ENCODE data around the gene COL6A5. TPM values are rescaled to one million over a fixed set of nuclear protein-coding genes. Genes with fewer than 3 reads are reported as not detected.

Gene COL6A5
- total RNA-seq, 1 experiment from 2014 or later: not detected

- ChIA-PET CTCF (no interaction called here), POLR2A (ENCODE audit: unreplicated experiment) (no interaction called here)
- Histone ChIP-seq H3K4me2 (ENCODE audit: low read length) (no peak overlapping the region), H3K4me1 (ENCODE audit: insufficient read depth, low read length) (no peaks in the 10 kb centered on the region), H3K9me3 (ENCODE audit: low read length) (no peaks in the 10 kb centered on the region), H3K27ac (ENCODE audit: low read length) (no peak overlapping the region), H3F3A (ENCODE audit: low read length, unreplicated experiment) (no peaks in the 10 kb centered on the region), H3K27me3 (ENCODE audit: low read length) (0 out of 2 replicates have a peak, but pooled peaks cover 4% of the 10 kb centered on the region), H3K36me3 (ENCODE audit: low read depth, low read length) (no peaks in the 10 kb centered on the region), H3K79me2 (ENCODE audit: low read length) (no peaks in the 10 kb centered on the region), H3K4me3 (ENCODE audit: low read length) (no peak overlapping the region), H4K20me1 (ENCODE audit: low read length) (no peaks in the 10 kb centered on the region), H3K9ac (ENCODE audit: low read length) (no peak overlapping the region), H3K9me2 (replicated peaks; ENCODE audit: low read length) (no peaks in the 10 kb centered on the region), H2AFZ (ENCODE audit: low read length) (no peak overlapping the region)
- ATAC-seq (no peak), DNase-seq (no peak)
- BruUV-seq (replicated peaks): no TSS peak
- TF ChIP-seq EZH2phosphoT487 (IDR thresholded peaks at IDR 0.05; ENCODE audit: borderline replicate concordance, low read length): no peak
- TF ChIP-seq CTCF (conservative IDR thresholded peaks at IDR 0.05; ENCODE audit: low read depth, low read length): no peak
- TF ChIP-seq EZH2 (IDR thresholded peaks at IDR 0.05; ENCODE audit: low read length, unreplicated experiment): no peak
- intact Hi-C loops (cut with micrococcal nuclease): no loop called here
Observed at GRCh38 chr3:130456540-130456939, 111.1 kb downstream of the COL6A5 start.

- Histone ChIP-seq H3K27ac (ENCODE audit: low read length) (no peak overlapping the region), H3K36me3 (ENCODE audit: low read depth, low read length) (no peaks in the 10 kb centered on the region), H3F3A (ENCODE audit: low read length, unreplicated experiment) (no peaks in the 10 kb centered on the region), H3K9me2 (replicated peaks; ENCODE audit: low read length) (no peaks in the 10 kb centered on the region), H3K4me2 (ENCODE audit: low read length) (no peak overlapping the region), H3K79me2 (ENCODE audit: low read length) (no peaks in the 10 kb centered on the region), H3K9ac (ENCODE audit: low read length) (no peak overlapping the region), H2AFZ (ENCODE audit: low read length) (no peak overlapping the region), H3K4me3 (ENCODE audit: low read length) (no peak overlapping the region), H3K27me3 (ENCODE audit: low read length) (0 out of 2 replicates have a peak, but pooled peaks cover 4% of the 10 kb centered on the region), H4K20me1 (ENCODE audit: low read length) (no peaks in the 10 kb centered on the region), H3K9me3 (ENCODE audit: low read length) (no peaks in the 10 kb centered on the region), H3K4me1 (ENCODE audit: insufficient read depth, low read length) (no peaks in the 10 kb centered on the region)
- ATAC-seq: no peak
- BruUV-seq (replicated peaks): no TSS peak
- POLR2A ChIA-PET (ENCODE audit: unreplicated experiment): no interaction called here
- CTCF ChIA-PET: no interaction called here
- TF ChIP-seq EZH2phosphoT487 (IDR thresholded peaks at IDR 0.05; ENCODE audit: borderline replicate concordance, low read length): no peak
- no peak for TF ChIP-seq EZH2 (IDR thresholded peaks at IDR 0.05; ENCODE audit: low read length, unreplicated experiment)
- TF ChIP-seq CTCF (conservative IDR thresholded peaks at IDR 0.05; ENCODE audit: low read depth, low read length): no peak
- no peak for DNase-seq
- intact Hi-C loops (cut with micrococcal nuclease): no loop called here
Observed at GRCh38 chr3:130457671-130458070, 112.2 kb downstream of the COL6A5 start.

- Histone ChIP-seq H3K36me3 (ENCODE audit: low read depth, low read length) (no peaks in the 10 kb centered on the region), H3K9me2 (replicated peaks; ENCODE audit: low read length) (no peaks in the 10 kb centered on the region), H3F3A (ENCODE audit: low read length, unreplicated experiment) (no peaks in the 10 kb centered on the region), H3K27ac (ENCODE audit: low read length) (no peak overlapping the region), H3K79me2 (ENCODE audit: low read length) (no peaks in the 10 kb centered on the region), H3K9me3 (ENCODE audit: low read length) (no peaks in the 10 kb centered on the region), H2AFZ (ENCODE audit: low read length) (no peak overlapping the region), H3K4me1 (ENCODE audit: insufficient read depth, low read length) (no peaks in the 10 kb centered on the region), H3K9ac (ENCODE audit: low read length) (no peak overlapping the region), H3K4me2 (ENCODE audit: low read length) (no peak overlapping the region), H3K27me3 (ENCODE audit: low read length) (0 out of 2 replicates have a peak, but pooled peaks cover 4% of the 10 kb centered on the region), H3K4me3 (ENCODE audit: low read length) (no peak overlapping the region), H4K20me1 (ENCODE audit: low read length) (no peaks in the 10 kb centered on the region)
- ATAC-seq (no peak), DNase-seq (no peak)
- CTCF ChIA-PET: no interaction called here
- POLR2A ChIA-PET (ENCODE audit: unreplicated experiment): no interaction called here
- no TSS peak for BruUV-seq (replicated peaks)
- no peak for TF ChIP-seq EZH2phosphoT487 (IDR thresholded peaks at IDR 0.05; ENCODE audit: borderline replicate concordance, low read length)
- no peak for TF ChIP-seq CTCF (conservative IDR thresholded peaks at IDR 0.05; ENCODE audit: low read depth, low read length)
- no peak for TF ChIP-seq EZH2 (IDR thresholded peaks at IDR 0.05; ENCODE audit: low read length, unreplicated experiment)
- intact Hi-C loops (cut with micrococcal nuclease): no loop called here
Observed at GRCh38 chr3:130459944-130460343, 114.5 kb downstream of the COL6A5 start.

All from PC-3 (cell line).